ENCODE results near the gene FAM83F.

The FAM83F gene

GRCh38 chr22:39958009-39958711 lies 36.6 kb upstream of the FAM83F start:
- peaks cover 18% of the 10 kb centered on the region for H3K4me1 ChIP-seq (ENCODE audit: low read length)
- no peak overlapping the region for H3K27ac ChIP-seq (ENCODE audit: low read length)
- H3K4me3 ChIP-seq (ENCODE audit: low read length): no peak overlapping the region
- no peak overlapping the region for H3K9ac ChIP-seq (ENCODE audit: low read length)
- no peaks in the 10 kb centered on the region for H3K79me2 ChIP-seq (ENCODE audit: low read length)
- H2AFZ ChIP-seq (ENCODE audit: low read depth, low read length): no peak overlapping the region
- peaks cover 3% of the 10 kb centered on the region; the same call in 1 of the 2 replicates for H4K20me1 ChIP-seq (ENCODE audit: insufficient read depth, low read length)
- H3K4me2 ChIP-seq (ENCODE audit: low read length): no peak overlapping the region
- no peaks in the 10 kb centered on the region for H3K36me3 ChIP-seq (replicated peaks; ENCODE audit: low read depth, low read length)
- H3K27me3 ChIP-seq (ENCODE audit: low read depth, low read length): peaks cover 68% of the 10 kb centered on the region
- no peak for TF ChIP-seq CTCF (IDR thresholded peaks at IDR 0.05; ENCODE audit: low read depth, low read length)
- no peaks in the 10 kb centered on the region for H3K9me3 ChIP-seq (ENCODE audit: insufficient read depth, low read length)

GRCh38 chr22:39958949-39959639 lies 35.7 kb upstream of the FAM83F start:
- peaks cover 66% of the 10 kb centered on the region for H3K27me3 ChIP-seq (ENCODE audit: low read depth, low read length)
- H3K36me3 ChIP-seq (replicated peaks; ENCODE audit: low read depth, low read length): no peaks in the 10 kb centered on the region
- H3K79me2 ChIP-seq (ENCODE audit: low read length): no peaks in the 10 kb centered on the region
- no peak overlapping the region for H3K4me3 ChIP-seq (ENCODE audit: low read length)
- H3K4me2 ChIP-seq (ENCODE audit: low read length): no peak overlapping the region
- no peak overlapping the region for H2AFZ ChIP-seq (ENCODE audit: low read depth, low read length)
- peaks cover 3% of the 10 kb centered on the region; the same call in 1 of the 2 replicates for H4K20me1 ChIP-seq (ENCODE audit: insufficient read depth, low read length)
- H3K9ac ChIP-seq (ENCODE audit: low read length): no peak overlapping the region
- no peak overlapping the region for H3K27ac ChIP-seq (ENCODE audit: low read length)
- peaks cover 21% of the 10 kb centered on the region for H3K4me1 ChIP-seq (ENCODE audit: low read length)
- no peaks in the 10 kb centered on the region for H3K9me3 ChIP-seq (ENCODE audit: insufficient read depth, low read length)
- TF ChIP-seq EZH2phosphoT487 (IDR thresholded peaks at IDR 0.05; ENCODE audit: low read depth) (no peak), CTCF (IDR thresholded peaks at IDR 0.05; ENCODE audit: low read depth, low read length) (no peak)

- H3K4me1 ChIP-seq (ENCODE audit: low read length): peaks cover 21% of the 10 kb centered on the region
- H3K27me3 ChIP-seq (ENCODE audit: low read depth, low read length): peaks cover 70% of the 10 kb centered on the region
- H3K9me3 ChIP-seq (ENCODE audit: insufficient read depth, low read length): no peaks in the 10 kb centered on the region
- H3K79me2 ChIP-seq (ENCODE audit: low read length): no peaks in the 10 kb centered on the region
- H3K27ac ChIP-seq (ENCODE audit: low read length): no peak within 1 kb of the TSS
- TF ChIP-seq CTCF (IDR thresholded peaks at IDR 0.05; ENCODE audit: low read depth, low read length): no peak
- no peak for TF ChIP-seq EZH2phosphoT487 (IDR thresholded peaks at IDR 0.05; ENCODE audit: low read depth)
- no peak within 1 kb of the TSS for H3K9ac ChIP-seq (ENCODE audit: low read length)
- no peak within 1 kb of the TSS for H3K4me3 ChIP-seq (ENCODE audit: low read length)
- peaks cover 3% of the 10 kb centered on the region; the same call in 1 of the 2 replicates for H4K20me1 ChIP-seq (ENCODE audit: insufficient read depth, low read length)
- no peaks in the 10 kb centered on the region for H3K36me3 ChIP-seq (replicated peaks; ENCODE audit: low read depth, low read length)
- H3K4me2 ChIP-seq (ENCODE audit: low read length): peak within 1 kb of the TSS; percentile 44
- no peak within 1 kb of the TSS for H2AFZ ChIP-seq (ENCODE audit: low read depth, low read length)
Measured at GRCh38 chr22:39959640-39960447, 34.9 kb upstream of the FAM83F start, which contains the start of gene TMA7B. TMA7B (plus strand) TSS chr22:39960397; CDS start chr22:39964375, 3,978 bp downstream.

Data from OCI-LY3 (cell line).